AG08396 (cell line): ENCODE results near the gene COX8A.

Experiments used
- DNase-seq: peaks from one replicate; pipeline ENCODE4 v3.0.0; 2012; ENCODE audit warnings: low spot score, mixed read lengths

Gene COX8A

GRCh38 chr11:64003807-64004589 is 29.6 kb downstream of the COX8A start:
- DNase-seq: no peak

GRCh38 chr11:64004590-64004984 is 30.2 kb downstream of the COX8A start:
- DNase-seq: no peak

- no peak for DNase-seq
Observed at GRCh38 chr11:64005691-64006090, 31.3 kb downstream of the COX8A start.

- no peak for DNase-seq
Observed at GRCh38 chr11:64006398-64006797, 32.0 kb downstream of the COX8A start.

GRCh38 chr11:64007160-64007628 is 32.8 kb downstream of the COX8A start:
- DNase-seq: peak; percentile 79

- peak; percentile 88 for DNase-seq
Observed at GRCh38 chr11:64007629-64008282, 33.3 kb downstream of the COX8A start.

- DNase-seq: no peak
Observed at GRCh38 chr11:64008283-64008913, 34.0 kb downstream of the COX8A start.

- DNase-seq: no peak
Observed at GRCh38 chr11:64008914-64009633, 34.7 kb downstream of the COX8A start.

GRCh38 chr11:64009710-64010109 is 35.3 kb downstream of the COX8A start:
- DNase-seq: no peak

GRCh38 chr11:64010783-64011182 is 36.4 kb downstream of the COX8A start:
- DNase-seq: no peak

- DNase-seq: no peak
Observed at GRCh38 chr11:64011371-64011770, 37.0 kb downstream of the COX8A start.

- no peak for DNase-seq
Observed at GRCh38 chr11:64013141-64013896, 38.9 kb downstream of the COX8A start.

- no peak for DNase-seq
Observed at GRCh38 chr11:64014356-64014755, 39.9 kb downstream of the COX8A start.

- no peak for DNase-seq
Observed at GRCh38 chr11:64015510-64015909, 41.1 kb downstream of the COX8A start.

GRCh38 chr11:64015935-64016845 is 41.8 kb downstream of the COX8A start:
- DNase-seq: no peak

GRCh38 chr11:64017945-64018224 is 43.5 kb downstream of the COX8A start:
- no peak for DNase-seq

GRCh38 chr11:64018310-64018709 is 43.9 kb downstream of the COX8A start:
- no peak for DNase-seq

GRCh38 chr11:64019106-64020037 is 45.0 kb downstream of the COX8A start:
- no peak for DNase-seq

- no peak for DNase-seq
Observed at GRCh38 chr11:64020976-64021756, 46.7 kb downstream of the COX8A start.
